GM21515 (cell line): Measurements from ENCODE around the gene PYDC1.
"Not testable (repeated sequence)": the region's sequence is repeated elsewhere in the genome, so short reads cannot be mapped to it uniquely, and the experiment has no call there.

Experiments used
- ATAC-seq: cut with Tn5 transposase; IDR thresholded peaks from one replicate; pipeline ENCODE4 v1.9.1; 2021; ENCODE audit not compliant: unreplicated experiment

The PYDC1 gene

GRCh38 chr16:31196324-31197088, 20.4 kb downstream of the PYDC1 start:
- no peak for ATAC-seq

GRCh38 chr16:31195861-31196260, 21.1 kb downstream of the PYDC1 start:
- not testable (repeated sequence) for ATAC-seq

- ATAC-seq, result no peak
Observed at GRCh38 chr16:31194898-31195297, 22.0 kb downstream of the PYDC1 start.

GRCh38 chr16:31193874-31194273, 23.1 kb downstream of the PYDC1 start:
- ATAC-seq, result no peak

- ATAC-seq, result no peak
Observed at GRCh38 chr16:31192856-31193642, 23.9 kb downstream of the PYDC1 start.

GRCh38 chr16:31191697-31192428, 25.1 kb downstream of the PYDC1 start:
- ATAC-seq, result no peak

GRCh38 chr16:31190818-31191444, 26.0 kb downstream of the PYDC1 start:
- no peak for ATAC-seq

GRCh38 chr16:31190061-31190460, 26.9 kb downstream of the PYDC1 start:
- ATAC-seq, result no peak

- no peak for ATAC-seq
Observed at GRCh38 chr16:31189412-31189778, 27.5 kb downstream of the PYDC1 start.

- ATAC-seq, result no peak
Observed at GRCh38 chr16:31188450-31189411, 28.2 kb downstream of the PYDC1 start.

- no peak for ATAC-seq
Observed at GRCh38 chr16:31187808-31188189, 29.1 kb downstream of the PYDC1 start.

- ATAC-seq, result no peak
Observed at GRCh38 chr16:31186930-31187807, 29.8 kb downstream of the PYDC1 start.

- no peak for ATAC-seq
Observed at GRCh38 chr16:31186176-31186575, 30.8 kb downstream of the PYDC1 start.

- ATAC-seq, result no peak
Observed at GRCh38 chr16:31185339-31185738, 31.6 kb downstream of the PYDC1 start.

- no peak for ATAC-seq
Observed at GRCh38 chr16:31184888-31185287, 32.0 kb downstream of the PYDC1 start.

GRCh38 chr16:31183432-31184428, 33.2 kb downstream of the PYDC1 start:
- ATAC-seq, result no peak

- no peak for ATAC-seq
Observed at GRCh38 chr16:31182391-31182790, 34.5 kb downstream of the PYDC1 start.
